OCI-LY1 (cell line): ENCODE results near the gene PARP15.

Source experiments
- EZH2 ChIP-seq: fragments of 200-600 bp; sonication (generic), shearing (Covaris generic); IDR thresholded peaks from 2 replicates; pipeline ENCODE4 v1.8.0; 2017; ENCODE audit warnings: borderline replicate concordance, mixed run types, mild to moderate bottlenecking, antibody characterized with exemption, low read length, moderate library complexity, mixed read lengths
- TF ChIP-seq, protein P1 (sequence below): fragments of 200-600 bp; sonication (generic), shearing (Covaris generic); IDR thresholded peaks from 2 replicates; pipeline ENCODE4 v1.5.1; 2017; ENCODE audit warnings: mild to moderate bottlenecking, antibody characterized with exemption, low read length, moderate library complexity, mixed read lengths

GRCh38 chr3:122615303-122615702, 37.9 kb downstream of the PARP15 start:
- TF ChIP-seq, protein P1, sequence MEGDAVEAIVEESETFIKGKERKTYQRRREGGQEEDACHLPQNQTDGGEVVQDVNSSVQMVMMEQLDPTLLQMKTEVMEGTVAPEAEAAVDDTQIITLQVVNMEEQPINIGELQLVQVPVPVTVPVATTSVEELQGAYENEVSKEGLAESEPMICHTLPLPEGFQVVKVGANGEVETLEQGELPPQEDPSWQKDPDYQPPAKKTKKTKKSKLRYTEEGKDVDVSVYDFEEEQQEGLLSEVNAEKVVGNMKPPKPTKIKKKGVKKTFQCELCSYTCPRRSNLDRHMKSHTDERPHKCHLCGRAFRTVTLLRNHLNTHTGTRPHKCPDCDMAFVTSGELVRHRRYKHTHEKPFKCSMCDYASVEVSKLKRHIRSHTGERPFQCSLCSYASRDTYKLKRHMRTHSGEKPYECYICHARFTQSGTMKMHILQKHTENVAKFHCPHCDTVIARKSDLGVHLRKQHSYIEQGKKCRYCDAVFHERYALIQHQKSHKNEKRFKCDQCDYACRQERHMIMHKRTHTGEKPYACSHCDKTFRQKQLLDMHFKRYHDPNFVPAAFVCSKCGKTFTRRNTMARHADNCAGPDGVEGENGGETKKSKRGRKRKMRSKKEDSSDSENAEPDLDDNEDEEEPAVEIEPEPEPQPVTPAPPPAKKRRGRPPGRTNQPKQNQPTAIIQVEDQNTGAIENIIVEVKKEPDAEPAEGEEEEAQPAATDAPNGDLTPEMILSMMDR, result no peak
- TF ChIP-seq EZH2, result no peak
